BJ (cell line): ENCODE results near the gene ESR1. TPM values are rescaled to one million over a fixed set of nuclear protein-coding genes. Genes with fewer than 3 reads are reported as not detected.

ENCODE experiments used
- CTCF ChIA-PET: fragments of 350-600 bp; formaldehyde crosslinking; extraction: SDS; loops from one replicate; lab custom pipeline; 2021; ENCODE audit warnings: antibody characterized with exemption, inconsistent platforms; lab: Yijun Ruan, JAX
- POLR2A ChIA-PET: fragments of 300-600 bp; sonication (Branson Sonifier 250); formaldehyde crosslinking; extraction: SDS; loops from one replicate; lab custom pipeline; 2021; ENCODE audit warnings: antibody characterized with exemption; lab: Charles Lee
- DNase-seq: peaks from one replicate; pipeline ENCODE4 v3.0.0-alpha.2; 2011; ENCODE audit warnings: low read depth
- H3K27me3 ChIP-seq: 2 replicates; pipeline ENCODE4 v1.6.0; 2011; ENCODE audit warnings: low read length; ENCODE audit not compliant: control insufficient read depth, insufficient read depth
- H3K36me3 ChIP-seq: 2 replicates; pipeline ENCODE4 v1.5.1; 2011; ENCODE audit warnings: low read length; ENCODE audit not compliant: control insufficient read depth, insufficient read depth
- H3K4me3 ChIP-seq: 2 replicates; pipeline ENCODE4 v1.5.1; 2011; ENCODE audit warnings: low read depth, mild to moderate bottlenecking, control low read depth, low read length
- polyA plus RNA-seq: library from polyadenylated mRNA; depleted of rRNA; stranded (reverse); fragments of >200 nt; gene quantifications from 2 replicates; pipeline ENCODE4 v1.2.3, GENCODE V29; 2011
- TF ChIP-seq, protein P1 (sequence below): IDR thresholded peaks from 2 replicates; pipeline ENCODE4 v1.5.1; 2011; ENCODE audit warnings: low read depth, mild to moderate bottlenecking, control low read depth, inconsistent platforms, low read length, moderate library complexity; ENCODE audit not compliant: insufficient read depth

ESR1 gene
- polyA plus RNA-seq, 1 experiment = not detected

DNA sequence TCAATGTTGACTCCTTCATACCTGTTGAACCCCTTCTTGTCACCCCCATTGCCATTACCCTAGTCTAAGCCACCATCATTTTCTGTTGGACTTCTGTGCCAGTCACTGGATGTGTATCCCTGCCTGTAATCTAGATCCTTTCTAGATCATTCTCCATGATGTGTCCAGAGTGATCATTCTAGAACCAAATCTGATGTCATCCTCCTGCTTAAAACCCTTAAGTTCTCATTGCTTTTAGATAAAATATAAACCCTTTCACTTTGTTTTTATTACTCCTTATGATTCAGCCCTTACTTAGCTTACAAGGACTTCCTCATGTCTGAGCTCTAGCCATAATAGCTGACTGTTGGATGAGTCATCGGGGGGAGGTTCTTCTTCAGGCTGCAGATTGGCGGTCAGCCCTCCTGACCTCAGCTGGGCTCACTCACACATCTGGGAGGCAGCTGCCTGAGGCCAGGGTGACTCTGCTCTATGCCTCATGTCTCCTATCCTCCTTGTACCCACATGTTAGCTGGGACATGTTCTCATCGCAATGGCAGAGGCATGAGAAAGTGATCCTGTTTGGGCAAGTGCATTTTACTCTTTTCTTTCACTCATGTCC lies 287.6 kb downstream of the ESR1 start:
- no peaks in the 10 kb centered on the region for H3K36me3 ChIP-seq
- no peaks in the 10 kb centered on the region for H3K27me3 ChIP-seq
- no peak overlapping the region for H3K4me3 ChIP-seq
- ChIA-PET CTCF (interaction anchor here (0.8 to 2.5 kb wide), 3 partner anchors 14 to 30 kb away, joined by 3 to 12 read pairs (median 10); no protein-coding TSS in a partner anchor), POLR2A (no interaction called here)
- DNase-seq = peak; percentile 99
- TF ChIP-seq, protein P1, sequence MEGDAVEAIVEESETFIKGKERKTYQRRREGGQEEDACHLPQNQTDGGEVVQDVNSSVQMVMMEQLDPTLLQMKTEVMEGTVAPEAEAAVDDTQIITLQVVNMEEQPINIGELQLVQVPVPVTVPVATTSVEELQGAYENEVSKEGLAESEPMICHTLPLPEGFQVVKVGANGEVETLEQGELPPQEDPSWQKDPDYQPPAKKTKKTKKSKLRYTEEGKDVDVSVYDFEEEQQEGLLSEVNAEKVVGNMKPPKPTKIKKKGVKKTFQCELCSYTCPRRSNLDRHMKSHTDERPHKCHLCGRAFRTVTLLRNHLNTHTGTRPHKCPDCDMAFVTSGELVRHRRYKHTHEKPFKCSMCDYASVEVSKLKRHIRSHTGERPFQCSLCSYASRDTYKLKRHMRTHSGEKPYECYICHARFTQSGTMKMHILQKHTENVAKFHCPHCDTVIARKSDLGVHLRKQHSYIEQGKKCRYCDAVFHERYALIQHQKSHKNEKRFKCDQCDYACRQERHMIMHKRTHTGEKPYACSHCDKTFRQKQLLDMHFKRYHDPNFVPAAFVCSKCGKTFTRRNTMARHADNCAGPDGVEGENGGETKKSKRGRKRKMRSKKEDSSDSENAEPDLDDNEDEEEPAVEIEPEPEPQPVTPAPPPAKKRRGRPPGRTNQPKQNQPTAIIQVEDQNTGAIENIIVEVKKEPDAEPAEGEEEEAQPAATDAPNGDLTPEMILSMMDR = no peak

DNA sequence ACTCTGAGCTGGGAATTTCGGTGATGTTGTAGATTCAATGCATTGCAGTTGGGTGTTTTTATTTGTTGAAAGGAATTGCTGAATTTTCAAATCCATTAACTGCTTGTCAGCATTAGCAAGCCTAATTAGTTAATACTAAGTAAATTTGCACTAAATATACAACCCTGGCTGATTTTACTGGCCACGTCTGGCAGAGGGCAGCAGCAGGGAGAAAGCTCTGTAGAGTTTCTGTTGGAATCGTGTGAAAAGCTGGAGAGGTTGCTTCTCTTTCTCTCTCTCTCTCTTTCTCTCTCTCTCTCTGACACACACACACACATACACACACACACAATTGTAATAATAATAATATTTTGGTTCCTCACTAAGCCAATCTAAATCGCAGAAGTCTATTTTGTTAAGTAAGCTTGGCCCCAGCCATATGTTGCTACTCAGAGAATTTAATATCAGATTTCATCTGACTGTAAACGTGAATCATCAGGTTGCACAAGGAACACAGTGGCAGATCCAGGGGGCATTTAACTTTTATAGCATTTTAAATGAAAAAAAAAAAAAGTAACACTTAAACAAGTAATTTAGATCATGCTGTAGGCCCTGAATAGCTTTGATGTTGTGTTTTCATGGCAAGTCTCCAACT lies 289.5 kb downstream of the ESR1 start:
- CTCF ChIA-PET = interaction anchor here (0.6 to 3.2 kb wide), 5 partner anchors 12 to 669 kb away, joined by 3 to 12 read pairs (median 6); no protein-coding TSS in a partner anchor
- peak; percentile 63 for DNase-seq
- Histone ChIP-seq H3K27me3 (no peaks in the 10 kb centered on the region), H3K36me3 (no peaks in the 10 kb centered on the region), H3K4me3 (no peak overlapping the region)
- TF ChIP-seq, protein P1 = peak; percentile 31; the same call in 1 of the 2 replicates
- POLR2A ChIA-PET = interaction anchor here (0.6 to 0.7 kb wide), 2 partner anchors 12 to 92 kb away, joined by 4 read pairs; no protein-coding TSS in a partner anchor

DNA sequence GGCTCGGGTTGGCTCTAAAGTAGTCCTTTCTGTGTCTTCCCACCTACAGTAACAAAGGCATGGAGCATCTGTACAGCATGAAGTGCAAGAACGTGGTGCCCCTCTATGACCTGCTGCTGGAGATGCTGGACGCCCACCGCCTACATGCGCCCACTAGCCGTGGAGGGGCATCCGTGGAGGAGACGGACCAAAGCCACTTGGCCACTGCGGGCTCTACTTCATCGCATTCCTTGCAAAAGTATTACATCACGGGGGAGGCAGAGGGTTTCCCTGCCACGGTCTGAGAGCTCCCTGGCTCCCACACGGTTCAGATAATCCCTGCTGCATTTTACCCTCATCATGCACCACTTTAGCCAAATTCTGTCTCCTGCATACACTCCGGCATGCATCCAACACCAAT lies 291.2 kb downstream of the ESR1 start:
- ChIA-PET POLR2A (no interaction called here), CTCF (interaction anchor here (3.2 kb wide), 1 partner anchor 10 kb away, joined by 12 read pairs; no protein-coding TSS in a partner anchor)
- TF ChIP-seq, protein P1 = no peak
- Histone ChIP-seq H3K27me3 (no peaks in the 10 kb centered on the region), H3K4me3 (no peak overlapping the region), H3K36me3 (no peaks in the 10 kb centered on the region)
- DNase-seq = no peak

DNA sequence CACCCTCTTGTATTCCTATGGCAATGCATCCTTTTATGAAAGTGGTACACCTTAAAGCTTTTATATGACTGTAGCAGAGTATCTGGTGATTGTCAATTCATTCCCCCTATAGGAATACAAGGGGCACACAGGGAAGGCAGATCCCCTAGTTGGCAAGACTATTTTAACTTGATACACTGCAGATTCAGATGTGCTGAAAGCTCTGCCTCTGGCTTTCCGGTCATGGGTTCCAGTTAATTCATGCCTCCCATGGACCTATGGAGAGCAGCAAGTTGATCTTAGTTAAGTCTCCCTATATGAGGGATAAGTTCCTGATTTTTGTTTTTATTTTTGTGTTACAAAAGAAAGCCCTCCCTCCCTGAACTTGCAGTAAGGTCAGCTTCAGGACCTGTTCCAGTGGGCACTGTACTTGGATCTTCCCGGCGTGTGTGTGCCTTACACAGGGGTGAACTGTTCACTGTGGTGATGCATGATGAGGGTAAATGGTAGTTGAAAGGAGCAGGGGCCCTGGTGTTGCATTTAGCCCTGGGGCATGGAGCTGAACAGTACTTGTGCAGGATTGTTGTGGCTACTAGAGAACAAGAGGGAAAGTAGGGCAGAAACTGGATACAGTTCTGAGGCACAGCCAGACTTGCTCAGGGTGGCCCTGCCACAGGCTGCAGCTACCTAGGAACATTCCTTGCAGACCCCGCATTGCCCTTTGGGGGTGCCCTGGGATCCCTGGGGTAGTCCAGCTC lies 292.1 kb downstream of the ESR1 start:
- TF ChIP-seq, protein P1 = no peak
- Histone ChIP-seq H3K36me3 (no peaks in the 10 kb centered on the region), H3K4me3 (no peak overlapping the region), H3K27me3 (no peaks in the 10 kb centered on the region)
- ChIA-PET CTCF (interaction anchor here (2.3 to 3.2 kb wide), 2 partner anchors 9 to 25 kb away, joined by 6 to 12 read pairs; no protein-coding TSS in a partner anchor), POLR2A (no interaction called here)
- no peak for DNase-seq
